Activated CD4-positive, alpha-beta T cell treated with anti-CD3 and anti-CD28 coated beads, Interleukin-2, amount 10 ng/mL, durations not matched to agents 7 days and 5 days (primary cell): Measurements from ENCODE around the gene SLC38A4. TPM values are rescaled to one million over a fixed set of nuclear protein-coding genes. Genes with fewer than 3 reads are reported as not detected.

ENCODE experiments used
- CTCF ChIA-PET: fragments of 350-600 bp; sonication (Branson Sonifier 250); formaldehyde crosslinking; loops from one replicate; lab custom pipeline; 2021; ENCODE audit warnings: antibody characterized with exemption; lab: Charles Lee
- POLR2A ChIA-PET: fragments of 350-600 bp; sonication (Branson Sonifier 250); formaldehyde crosslinking; loops from one replicate; lab custom pipeline; 2021; ENCODE audit warnings: antibody characterized with exemption; lab: Charles Lee
- DNase-seq: peaks from one replicate; pipeline ENCODE4 v3.0.0-alpha.2; 2020
- H3K27ac Mint-ChIP-seq: one replicate; pipeline ENCODE4 v1.8.0; 2021; ENCODE audit warnings: mild to moderate bottlenecking, moderate library complexity, mixed read lengths
- H3K27me3 Mint-ChIP-seq: one replicate; pipeline ENCODE4 v1.8.0; 2021; ENCODE audit warnings: mixed read lengths
- H3K36me3 Mint-ChIP-seq: one replicate; pipeline ENCODE4 v1.8.0; 2021; ENCODE audit warnings: low read depth, mixed read lengths
- H3K4me1 Mint-ChIP-seq: one replicate; pipeline ENCODE4 v1.8.0; 2021; ENCODE audit warnings: mixed read lengths
- H3K4me3 Mint-ChIP-seq: one replicate; pipeline ENCODE4 v1.8.0; 2021; ENCODE audit warnings: mild to moderate bottlenecking, moderate library complexity, mixed read lengths
- H3K9me3 Mint-ChIP-seq: one replicate; pipeline ENCODE4 v1.8.0; 2021; ENCODE audit warnings: mixed read lengths
- total RNA-seq, 2 experiments: library from RNA; stranded (reverse); gene quantifications; one replicate each; pipeline ENCODE4 v1.2.3, GENCODE V29; 2021

The SLC38A4 gene
- total RNA-seq, 2 experiments from 2014 or later, result not detected

DNA sequence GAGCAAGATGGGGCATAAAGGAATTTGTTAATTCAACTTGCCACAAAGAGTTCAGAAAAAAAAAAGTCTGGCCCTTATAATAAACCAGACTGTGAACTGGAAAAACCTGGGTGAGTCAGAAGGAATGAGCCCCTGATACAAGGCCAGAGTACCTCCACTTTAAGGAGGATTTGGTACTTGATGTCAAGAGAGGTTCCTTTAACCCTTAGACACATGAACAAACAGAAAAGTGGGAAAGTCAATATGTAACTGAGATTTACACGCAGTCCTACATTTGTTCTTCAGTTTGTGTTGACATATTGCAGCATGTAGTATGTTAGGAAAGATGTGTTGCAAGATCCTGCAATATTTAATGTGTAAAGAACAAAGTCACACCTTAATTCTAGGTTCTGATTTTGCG lies 14.2 kb upstream of the SLC38A4 start:
- H3K9me3 Mint-ChIP-seq, result no peaks in the 10 kb centered on the region
- ChIA-PET CTCF (no interaction called here), POLR2A (no interaction called here)
- H3K4me3 Mint-ChIP-seq, result no peak overlapping the region
- H3K36me3 Mint-ChIP-seq, result no peaks in the 10 kb centered on the region
- DNase-seq, result no peak
- H3K27ac Mint-ChIP-seq, result no peak overlapping the region
- no peaks in the 10 kb centered on the region for H3K4me1 Mint-ChIP-seq
- peaks cover 24% of the 10 kb centered on the region for H3K27me3 Mint-ChIP-seq

DNA sequence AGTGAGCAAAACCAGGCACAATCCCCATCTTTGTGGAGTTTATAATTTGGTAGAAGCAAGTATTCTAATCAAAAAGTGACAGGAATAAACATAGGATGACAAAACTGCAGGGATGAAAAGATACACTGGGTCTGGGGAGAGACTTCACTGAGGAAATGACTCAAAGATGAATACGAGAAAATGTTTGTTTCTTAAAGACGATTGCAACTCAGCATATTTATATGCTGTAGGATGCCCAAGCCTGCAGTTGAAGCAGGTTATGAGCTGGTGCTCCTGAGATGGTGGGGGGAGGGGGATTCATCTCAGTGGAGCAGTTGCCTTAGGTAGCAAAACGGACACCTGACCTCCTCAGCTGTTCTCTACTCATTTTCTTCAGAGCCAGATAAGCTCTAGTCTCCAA lies 13.4 kb upstream of the SLC38A4 start:
- DNase-seq, result no peak
- peaks cover 29% of the 10 kb centered on the region for H3K27me3 Mint-ChIP-seq
- ChIA-PET CTCF (no interaction called here), POLR2A (no interaction called here)
- no peak overlapping the region for H3K4me3 Mint-ChIP-seq
- no peaks in the 10 kb centered on the region for H3K36me3 Mint-ChIP-seq
- H3K9me3 Mint-ChIP-seq, result no peaks in the 10 kb centered on the region
- H3K27ac Mint-ChIP-seq, result no peak overlapping the region
- H3K4me1 Mint-ChIP-seq, result no peaks in the 10 kb centered on the region

DNA sequence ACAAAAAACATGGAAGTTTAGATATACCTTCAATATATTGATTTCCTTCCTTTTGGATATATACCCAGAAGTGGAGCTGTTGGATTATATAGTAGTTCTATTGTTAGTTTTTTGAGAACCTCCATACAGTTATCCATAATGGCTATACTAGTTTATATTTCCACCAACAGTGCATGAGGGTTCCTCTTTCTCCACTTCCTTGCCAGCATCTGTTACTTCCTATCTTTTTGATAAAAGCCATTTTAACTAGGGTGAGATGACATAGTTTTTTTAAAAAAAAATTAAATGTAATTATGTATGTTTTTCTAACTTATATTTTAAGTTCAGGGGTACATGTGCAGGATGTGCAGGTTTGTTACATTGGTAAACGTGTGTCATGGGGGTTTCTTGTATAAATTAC lies 10.0 kb upstream of the SLC38A4 start:
- no peak overlapping the region for H3K27ac Mint-ChIP-seq
- no peak overlapping the region for H3K4me3 Mint-ChIP-seq
- no peaks in the 10 kb centered on the region for H3K9me3 Mint-ChIP-seq
- no peak for DNase-seq
- peaks cover 5% of the 10 kb centered on the region for H3K4me1 Mint-ChIP-seq
- H3K36me3 Mint-ChIP-seq, result no peaks in the 10 kb centered on the region
- POLR2A ChIA-PET, result no interaction called here
- H3K27me3 Mint-ChIP-seq, result peaks cover 51% of the 10 kb centered on the region
- CTCF ChIA-PET, result no interaction called here

DNA sequence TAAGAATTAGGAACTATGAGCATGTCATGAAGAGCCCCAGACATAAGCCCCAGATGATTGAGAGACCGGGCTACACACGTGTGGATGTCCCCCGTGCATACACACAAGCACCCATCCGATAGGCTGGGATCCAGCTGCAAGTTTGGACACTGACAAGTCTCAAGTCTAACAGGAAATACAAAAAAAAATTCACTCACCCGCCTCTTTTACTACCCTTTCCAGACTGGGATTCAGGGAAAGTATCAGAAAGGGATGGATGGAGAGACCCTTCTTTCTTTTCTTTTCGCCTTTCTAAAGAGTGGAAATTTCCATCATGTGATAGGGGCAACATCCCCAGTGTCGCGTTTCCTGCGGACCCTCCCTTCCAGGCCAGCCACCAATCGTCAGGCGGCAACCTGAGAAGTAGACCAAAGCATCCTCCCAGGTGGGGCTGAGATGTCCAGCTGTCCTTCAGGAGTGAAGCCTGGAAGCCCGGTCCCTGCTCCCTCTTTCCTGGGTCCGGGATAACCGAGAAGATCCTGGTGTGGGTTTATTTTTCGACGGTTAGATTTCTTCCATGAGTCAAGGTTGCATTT lies 6.4 kb upstream of the SLC38A4 start:
- Mint-ChIP-seq H3K27ac (no peak overlapping the region), H3K27me3 (peaks cover 77% of the 10 kb centered on the region), H3K9me3 (no peaks in the 10 kb centered on the region), H3K4me1 (peaks cover 6% of the 10 kb centered on the region), H3K4me3 (no peak overlapping the region), H3K36me3 (no peaks in the 10 kb centered on the region)
- ChIA-PET POLR2A (no interaction called here), CTCF (no interaction called here)
- DNase-seq, result no peak

DNA sequence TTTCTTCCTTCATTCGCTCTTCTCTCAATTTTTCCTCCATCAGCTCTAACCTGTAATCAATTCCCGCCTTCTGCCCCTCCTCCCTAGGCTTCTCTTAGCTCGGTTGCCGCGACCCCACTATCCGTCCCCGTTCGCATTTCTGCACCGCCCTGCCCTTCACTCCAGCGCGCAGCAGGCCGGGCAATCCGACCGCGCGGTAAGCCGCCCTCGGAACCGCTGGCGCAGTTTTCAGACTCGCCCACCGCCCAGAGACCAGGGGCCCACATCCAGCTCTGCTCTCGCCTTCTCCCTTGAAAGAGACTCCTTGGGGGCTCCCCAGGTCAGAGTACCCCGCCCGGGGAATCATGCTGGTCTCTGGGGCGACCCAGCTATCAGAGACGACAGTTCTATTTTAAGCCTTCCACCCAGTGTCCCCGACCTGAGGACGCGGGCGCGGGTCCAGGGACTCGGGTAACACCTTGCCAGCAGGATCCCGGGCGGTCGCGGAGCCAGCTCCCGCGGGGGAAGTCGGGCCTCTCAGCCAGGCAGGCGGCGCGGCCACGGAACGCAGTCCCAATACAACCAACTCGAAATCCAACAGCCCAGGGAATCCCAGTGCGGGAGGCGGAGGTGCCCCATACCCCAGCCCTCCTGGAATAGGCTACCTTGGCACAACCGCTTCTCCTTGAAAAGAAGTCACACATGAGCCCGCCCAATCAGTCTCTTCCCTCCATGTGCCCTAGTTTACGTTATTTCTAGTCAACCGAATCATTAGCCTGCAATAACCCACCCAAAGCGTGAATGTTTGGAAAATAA lies 5.7 kb upstream of the SLC38A4 start:
- no peaks in the 10 kb centered on the region for H3K36me3 Mint-ChIP-seq
- DNase-seq, result no peak
- H3K4me1 Mint-ChIP-seq, result peaks cover 6% of the 10 kb centered on the region
- POLR2A ChIA-PET, result no interaction called here
- H3K9me3 Mint-ChIP-seq, result no peaks in the 10 kb centered on the region
- peak overlapping the region; percentile 22 for H3K4me3 Mint-ChIP-seq
- CTCF ChIA-PET, result no interaction called here
- H3K27me3 Mint-ChIP-seq, result peaks cover 75% of the 10 kb centered on the region
- H3K27ac Mint-ChIP-seq, result no peak overlapping the region

DNA sequence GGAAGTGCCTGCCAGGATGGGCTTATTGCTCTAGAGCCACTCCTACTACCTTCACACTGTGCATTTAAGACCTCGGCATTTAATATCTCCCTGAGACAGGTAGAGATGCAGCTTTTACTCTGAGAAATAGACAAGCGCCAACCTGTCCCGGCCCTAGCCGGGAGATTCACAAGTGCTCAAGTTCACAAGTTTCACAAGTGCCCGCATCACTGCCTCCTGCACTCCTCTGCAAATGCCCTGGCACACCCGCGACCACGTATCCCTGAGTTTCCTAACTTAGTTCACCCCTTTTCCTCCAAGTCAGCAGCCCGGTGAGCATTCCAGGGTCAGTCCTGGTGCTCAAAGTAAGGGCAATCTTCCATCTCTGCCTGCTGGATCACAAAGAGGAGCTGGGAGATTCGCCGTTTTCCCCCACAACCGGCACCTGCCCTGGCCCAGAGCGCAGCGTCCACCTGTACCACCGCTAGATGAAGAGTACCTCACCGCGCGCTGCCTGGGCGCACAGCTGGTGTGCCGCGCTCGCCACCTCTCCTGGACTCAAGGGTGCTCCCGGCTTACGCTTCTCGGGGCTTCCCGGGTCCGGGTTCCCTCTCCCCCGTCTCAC lies 5.0 kb upstream of the SLC38A4 start:
- H3K36me3 Mint-ChIP-seq, result no peaks in the 10 kb centered on the region
- no peak overlapping the region for H3K27ac Mint-ChIP-seq
- DNase-seq, result no peak
- H3K4me1 Mint-ChIP-seq, result peaks cover 6% of the 10 kb centered on the region
- POLR2A ChIA-PET, result no interaction called here
- peak overlapping the region; percentile 22 for H3K4me3 Mint-ChIP-seq
- peaks cover 79% of the 10 kb centered on the region for H3K27me3 Mint-ChIP-seq
- H3K9me3 Mint-ChIP-seq, result no peaks in the 10 kb centered on the region
- CTCF ChIA-PET, result no interaction called here

DNA sequence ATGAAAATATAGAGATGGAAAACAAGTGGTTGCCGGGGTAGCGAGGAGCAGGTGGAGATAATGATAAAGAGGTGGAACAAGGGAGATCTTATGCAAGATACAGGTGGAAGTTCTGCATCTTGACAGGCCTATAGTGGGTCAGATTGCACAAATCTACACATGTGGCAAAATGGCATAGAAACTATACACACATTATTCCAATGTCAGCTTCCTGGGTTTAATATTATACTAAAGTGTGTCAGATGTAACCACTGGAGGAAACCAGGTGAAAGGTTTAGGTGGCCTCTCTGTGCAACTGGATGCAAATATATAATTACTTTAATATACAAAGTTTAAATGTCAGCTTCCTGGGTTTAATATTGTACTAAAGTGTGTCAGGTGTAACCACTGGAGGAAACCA lies 1.1 kb downstream of the SLC38A4 start:
- no peak overlapping the region for H3K27ac Mint-ChIP-seq
- H3K27me3 Mint-ChIP-seq, result peaks cover 43% of the 10 kb centered on the region
- H3K4me1 Mint-ChIP-seq, result no peaks in the 10 kb centered on the region
- no peak overlapping the region for H3K4me3 Mint-ChIP-seq
- DNase-seq, result no peak
- H3K9me3 Mint-ChIP-seq, result no peaks in the 10 kb centered on the region
- H3K36me3 Mint-ChIP-seq, result no peaks in the 10 kb centered on the region
- CTCF ChIA-PET, result no interaction called here
- POLR2A ChIA-PET, result no interaction called here

DNA sequence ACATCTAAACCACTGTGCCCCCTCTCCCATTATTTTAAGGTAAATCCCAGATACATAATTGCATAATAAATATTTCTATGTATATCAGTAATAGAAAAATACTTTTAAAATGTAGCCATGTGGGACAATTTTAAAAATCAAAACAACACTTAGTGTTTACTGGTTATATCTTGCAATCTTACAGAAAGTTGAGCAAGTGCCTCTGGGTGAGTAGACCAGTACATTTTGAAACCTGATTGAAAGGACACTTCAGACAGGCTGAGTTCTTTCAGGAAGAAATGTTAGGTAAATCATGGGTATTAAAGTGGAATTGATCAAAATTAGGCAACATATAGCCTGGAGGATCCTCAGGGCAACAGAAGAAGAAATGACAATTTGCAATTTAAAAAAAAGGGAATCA lies 7.2 kb downstream of the SLC38A4 start:
- Mint-ChIP-seq H3K4me1 (no peaks in the 10 kb centered on the region), H3K4me3 (no peak overlapping the region), H3K27ac (no peak overlapping the region), H3K36me3 (no peaks in the 10 kb centered on the region), H3K27me3 (peaks cover 2% of the 10 kb centered on the region), H3K9me3 (no peaks in the 10 kb centered on the region)
- ChIA-PET POLR2A (no interaction called here), CTCF (no interaction called here)
- no peak for DNase-seq

DNA sequence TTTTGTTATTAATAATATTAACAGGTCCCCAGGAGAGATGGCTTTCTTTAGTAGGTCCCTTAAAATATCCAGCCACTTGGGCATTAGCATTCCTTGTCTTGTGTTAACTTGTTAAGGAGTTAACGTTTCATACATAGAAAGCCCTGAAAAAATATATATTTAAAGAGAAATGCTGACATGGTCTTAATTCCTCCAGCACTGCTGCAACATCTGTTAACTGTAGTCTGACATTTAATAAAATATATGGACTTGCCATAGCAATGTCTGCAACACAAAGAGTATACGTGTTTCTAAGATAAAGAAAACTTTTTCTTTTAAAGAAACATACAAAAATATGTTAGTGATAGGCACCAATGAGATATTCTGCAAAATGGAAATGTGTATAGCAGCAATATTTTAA lies 10.0 kb downstream of the SLC38A4 start:
- Mint-ChIP-seq H3K36me3 (no peaks in the 10 kb centered on the region), H3K9me3 (no peaks in the 10 kb centered on the region), H3K27me3 (peaks cover 9% of the 10 kb centered on the region), H3K4me3 (no peak overlapping the region), H3K4me1 (no peaks in the 10 kb centered on the region), H3K27ac (no peak overlapping the region)
- ChIA-PET CTCF (no interaction called here), POLR2A (no interaction called here)
- no peak for DNase-seq

DNA sequence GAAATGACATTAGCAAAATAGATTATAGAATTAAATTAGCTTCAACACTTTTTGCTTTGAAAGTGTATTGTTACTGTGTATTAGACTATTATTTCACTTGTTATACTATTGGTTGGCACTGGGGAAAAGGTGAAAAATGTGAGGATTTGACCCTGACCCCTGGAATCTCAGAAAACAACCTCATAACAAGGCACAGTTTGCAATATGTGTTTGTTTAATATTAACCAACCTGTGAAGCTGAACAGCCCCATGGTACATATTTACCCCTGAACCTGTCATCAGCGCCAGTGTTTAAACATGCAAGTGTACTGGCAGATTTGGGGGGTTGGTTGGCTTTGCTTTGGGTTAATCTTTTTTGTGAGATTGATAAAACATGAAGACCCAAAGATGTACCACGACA lies 11.7 kb downstream of the SLC38A4 start:
- ChIA-PET POLR2A (no interaction called here), CTCF (interaction anchor here (1.0 kb wide), 1 partner anchor 11 kb away, joined by 3 read pairs; no protein-coding TSS in a partner anchor)
- Mint-ChIP-seq H3K4me3 (no peak overlapping the region), H3K27me3 (peaks cover 7% of the 10 kb centered on the region), H3K4me1 (no peaks in the 10 kb centered on the region), H3K9me3 (no peaks in the 10 kb centered on the region), H3K27ac (no peak overlapping the region), H3K36me3 (no peaks in the 10 kb centered on the region)
- DNase-seq, result no peak

DNA sequence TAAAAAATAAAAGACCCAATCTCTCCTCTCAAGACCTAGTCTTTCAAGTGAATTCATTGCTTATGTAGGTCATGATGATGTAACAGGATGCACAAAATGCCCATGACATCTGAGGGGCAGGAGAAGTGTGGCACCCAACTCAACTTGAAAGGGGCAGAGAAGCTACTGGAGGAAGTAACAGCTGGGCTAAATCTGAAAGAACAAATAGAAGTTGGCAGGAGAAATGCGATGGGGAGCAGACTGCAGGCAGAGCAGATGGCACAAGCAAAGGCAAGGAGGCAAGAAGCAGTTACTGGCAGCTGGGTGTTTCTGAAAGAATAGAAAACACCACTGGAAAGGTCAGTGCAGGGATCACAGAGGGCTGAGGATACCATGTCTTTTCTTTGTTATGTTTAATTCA lies 14.6 kb downstream of the SLC38A4 start:
- H3K36me3 Mint-ChIP-seq, result no peaks in the 10 kb centered on the region
- POLR2A ChIA-PET, result no interaction called here
- no peaks in the 10 kb centered on the region for H3K4me1 Mint-ChIP-seq
- CTCF ChIA-PET, result no interaction called here
- peaks cover 20% of the 10 kb centered on the region for H3K27me3 Mint-ChIP-seq
- no peak for DNase-seq
- no peak overlapping the region for H3K4me3 Mint-ChIP-seq
- H3K9me3 Mint-ChIP-seq, result no peaks in the 10 kb centered on the region
- no peak overlapping the region for H3K27ac Mint-ChIP-seq

DNA sequence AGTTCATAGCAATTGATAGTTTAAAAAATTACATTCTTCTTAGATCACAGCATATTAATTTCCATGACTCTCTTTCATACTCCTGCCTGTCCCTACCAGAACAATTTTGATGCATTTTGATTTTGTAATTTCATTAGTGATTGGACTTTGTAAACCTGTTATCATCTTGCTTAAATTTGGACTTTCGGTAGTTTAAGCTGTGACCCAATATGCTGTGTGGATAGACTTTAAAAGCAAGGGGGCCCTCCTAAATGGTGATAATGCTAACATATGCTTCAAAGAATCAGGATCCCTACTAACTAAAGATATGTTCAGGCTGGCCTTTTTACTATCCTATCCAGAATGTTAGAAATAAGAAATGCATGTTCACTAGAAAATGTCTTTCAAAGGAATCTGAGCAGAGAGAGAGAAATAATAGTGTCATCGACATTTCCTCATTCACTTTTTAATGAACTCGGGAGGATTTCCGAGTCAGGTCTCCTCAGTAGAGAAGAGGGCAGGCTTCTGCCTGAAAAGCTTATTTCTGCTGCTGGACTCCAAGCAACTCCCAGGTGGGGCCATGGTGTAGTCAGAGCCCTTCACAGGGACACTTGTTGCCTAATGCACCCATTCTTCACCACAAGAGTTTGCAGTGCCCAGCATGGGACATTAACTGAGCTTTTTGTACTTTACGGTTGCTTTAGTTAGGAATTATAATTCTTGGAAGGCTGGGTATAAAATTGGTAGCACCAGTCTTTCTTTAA lies 16.7 kb downstream of the SLC38A4 start:
- H3K9me3 Mint-ChIP-seq, result no peaks in the 10 kb centered on the region
- POLR2A ChIA-PET, result no interaction called here
- no peak overlapping the region for H3K27ac Mint-ChIP-seq
- no peaks in the 10 kb centered on the region for H3K4me1 Mint-ChIP-seq
- no peak overlapping the region for H3K4me3 Mint-ChIP-seq
- DNase-seq, result no peak
- CTCF ChIA-PET, result no interaction called here
- no peaks in the 10 kb centered on the region for H3K36me3 Mint-ChIP-seq
- H3K27me3 Mint-ChIP-seq, result peaks cover 30% of the 10 kb centered on the region

DNA sequence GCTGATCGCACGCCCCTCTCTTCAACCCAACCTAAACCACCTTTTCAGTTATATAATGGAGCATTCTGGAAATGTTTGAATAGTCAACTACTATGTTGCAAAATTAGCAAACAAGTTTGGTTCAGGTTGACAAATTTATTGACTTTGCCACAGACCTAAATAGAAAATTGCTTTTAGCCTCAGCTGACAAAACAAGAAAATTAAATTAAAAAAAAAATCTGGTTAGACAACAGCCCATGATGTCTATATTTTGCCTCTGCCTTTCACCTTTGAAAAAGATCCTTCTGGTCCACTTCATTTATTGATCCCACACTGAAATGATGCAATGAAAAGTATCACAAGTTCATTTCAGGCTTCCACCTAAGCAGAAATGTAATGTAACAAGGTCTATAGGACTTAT lies 17.5 kb downstream of the SLC38A4 start:
- POLR2A ChIA-PET, result no interaction called here
- Mint-ChIP-seq H3K9me3 (no peaks in the 10 kb centered on the region), H3K27ac (no peak overlapping the region), H3K27me3 (peaks cover 30% of the 10 kb centered on the region), H3K4me1 (no peaks in the 10 kb centered on the region), H3K4me3 (no peak overlapping the region), H3K36me3 (no peaks in the 10 kb centered on the region)
- CTCF ChIA-PET, result interaction anchor here (0.6 kb wide), 1 partner anchor 36 kb away, joined by 3 read pairs; no protein-coding TSS in a partner anchor
- no peak for DNase-seq
